ENCODE measurements around the gene NPC2.
"Not testable (repeated sequence)": the region's sequence is repeated elsewhere in the genome, so short reads cannot be mapped to it uniquely, and the experiment has no call there.

Gene NPC2

DNA sequence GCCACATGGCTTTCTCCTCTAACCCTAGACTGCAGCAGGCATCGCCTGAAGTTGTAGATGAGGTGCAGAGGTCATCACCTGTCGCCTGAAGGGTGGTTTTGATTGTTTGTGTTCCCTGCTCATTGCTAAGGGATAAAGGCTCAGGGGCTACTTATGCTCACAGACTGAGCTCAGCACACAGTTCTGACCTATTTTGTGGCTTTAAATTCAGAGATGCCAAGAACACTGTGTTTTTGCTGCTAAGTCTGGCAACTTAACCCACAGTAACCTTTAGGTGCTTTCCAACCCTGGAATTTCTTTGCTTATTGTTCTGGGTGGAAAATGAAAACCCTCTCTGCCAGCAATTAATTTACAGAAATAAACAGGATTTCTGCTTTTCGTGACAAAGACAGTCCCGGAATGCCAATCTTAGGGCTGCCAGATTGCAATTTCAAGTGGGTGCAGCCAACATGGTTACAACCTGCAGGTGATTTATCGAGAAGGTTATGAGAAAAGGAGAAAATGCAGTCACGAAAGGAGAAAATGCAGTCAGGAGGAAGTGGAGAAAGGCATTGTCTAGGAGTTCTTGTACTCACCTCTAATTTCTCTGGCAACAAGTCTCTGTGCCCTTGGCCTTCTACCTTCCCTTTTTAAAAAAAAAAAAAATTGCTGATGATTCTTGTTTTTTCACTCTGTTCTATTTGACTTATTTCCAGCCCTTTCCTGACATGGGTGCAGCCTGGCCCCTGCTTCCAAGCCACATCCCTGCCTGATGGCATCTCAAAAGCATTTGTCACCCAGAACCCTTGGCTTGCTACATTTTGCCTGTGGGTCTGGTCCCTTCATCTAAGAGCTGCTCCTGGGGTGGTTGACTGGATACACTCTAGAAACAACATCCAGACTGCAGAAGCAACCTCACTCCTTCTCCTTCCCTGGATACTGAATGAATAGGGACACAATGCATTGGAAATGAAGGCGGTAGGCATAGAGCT is 23.3 kb downstream of the NPC2 start:
- DNase-seq (ENCODE audit: low read depth): no peak

DNA sequence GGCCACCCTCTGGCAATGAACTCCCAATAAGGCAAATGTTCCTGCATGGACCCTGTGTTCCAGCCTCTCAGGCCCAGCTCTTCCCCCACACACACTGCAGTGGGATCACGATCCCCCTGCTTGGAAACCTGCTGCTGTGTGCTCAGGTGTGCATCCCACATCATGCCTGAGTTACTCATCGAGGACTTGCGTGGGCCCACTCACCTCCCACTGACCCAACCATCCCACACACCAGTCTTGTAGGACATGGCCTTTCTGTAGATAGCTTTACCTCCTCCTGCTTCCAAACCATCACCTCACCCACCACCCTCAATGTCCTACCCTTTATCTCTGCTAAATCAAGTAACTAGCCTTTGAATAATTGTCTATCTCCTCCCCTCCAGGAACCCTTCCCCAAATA is 24.6 kb downstream of the NPC2 start:
- no peak for DNase-seq (ENCODE audit: low read depth)

DNA sequence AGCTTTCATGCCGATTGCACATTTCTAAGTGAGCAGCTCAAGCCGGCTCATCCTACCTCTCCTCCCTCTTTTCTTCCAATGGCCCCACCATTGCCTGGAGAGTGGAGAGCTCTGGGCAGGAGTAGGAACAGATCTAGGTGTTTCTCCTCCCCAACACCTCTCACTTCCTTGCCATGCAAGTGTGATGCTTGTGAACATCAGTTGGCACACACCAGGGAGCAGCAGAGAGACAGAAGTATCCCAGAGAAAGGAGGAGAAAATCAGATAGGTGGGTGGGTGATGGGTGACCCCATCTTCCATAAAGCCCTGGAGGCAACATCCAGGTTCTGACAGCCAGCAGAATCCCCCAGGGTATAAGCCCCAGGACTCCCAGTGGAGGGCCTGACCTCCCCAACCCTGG is 27.8 kb downstream of the NPC2 start:
- DNase-seq (ENCODE audit: low read depth): no peak

DNA sequence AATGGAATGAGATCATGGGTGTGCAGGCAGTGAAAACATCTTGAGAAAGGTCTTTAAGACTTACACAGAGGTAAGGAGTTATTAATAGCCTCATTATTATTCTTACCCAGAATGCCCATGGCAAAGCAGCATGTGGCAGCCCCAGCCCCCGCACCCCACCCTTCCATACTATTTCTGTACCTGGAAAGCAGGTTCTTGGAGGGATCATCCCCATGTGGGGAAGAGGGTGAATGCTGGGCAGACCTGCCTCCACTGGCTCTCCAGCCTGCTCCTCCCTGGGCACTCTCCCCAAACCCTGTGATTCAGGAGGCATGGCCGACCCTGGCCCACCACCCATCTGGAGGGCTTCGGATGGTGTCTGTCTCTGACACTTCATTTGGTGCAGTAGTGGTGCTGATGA is 28.3 kb downstream of the NPC2 start:
- no peak for DNase-seq (ENCODE audit: low read depth)

DNA sequence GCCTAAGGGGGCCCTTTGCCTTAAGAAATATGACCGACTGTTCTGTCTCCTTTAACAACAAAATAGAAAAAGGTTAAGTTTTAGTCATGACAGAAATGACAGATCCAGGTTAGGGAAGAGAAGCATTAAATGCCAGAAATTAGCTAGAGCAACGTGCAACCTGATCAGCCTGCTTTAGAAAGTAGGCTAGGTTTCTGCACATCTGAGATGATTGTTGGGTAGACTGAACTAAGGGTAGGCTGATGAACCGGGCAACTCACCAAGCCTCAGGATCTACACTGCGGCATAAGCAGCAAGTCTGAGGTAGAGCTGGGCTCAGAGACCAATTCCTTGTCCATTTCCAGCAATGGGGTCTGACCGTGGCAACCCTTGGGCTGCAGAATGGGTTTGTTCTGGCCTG is 29.4 kb downstream of the NPC2 start:
- DNase-seq (ENCODE audit: low read depth): no peak

DNA sequence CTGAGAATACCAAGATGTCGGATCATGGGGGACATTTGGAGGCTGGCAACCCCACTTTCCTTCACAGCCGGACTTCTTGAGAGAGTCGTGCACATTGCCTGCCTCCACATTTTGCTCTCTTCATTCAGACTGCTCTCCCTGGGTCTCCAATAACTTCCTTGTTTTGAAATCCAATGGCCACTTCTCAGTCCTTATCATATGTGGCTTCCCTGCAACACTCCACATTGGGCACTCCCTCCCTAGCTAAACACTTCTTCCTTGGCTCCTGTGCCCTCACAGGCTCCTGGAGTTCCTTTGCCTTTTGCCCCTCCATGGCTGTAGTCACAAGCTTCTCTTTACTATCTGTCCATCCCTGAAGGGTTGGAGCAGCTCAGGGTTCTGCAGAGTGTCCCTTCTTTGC is 30.1 kb downstream of the NPC2 start:
- no peak for DNase-seq (ENCODE audit: low read depth)

DNA sequence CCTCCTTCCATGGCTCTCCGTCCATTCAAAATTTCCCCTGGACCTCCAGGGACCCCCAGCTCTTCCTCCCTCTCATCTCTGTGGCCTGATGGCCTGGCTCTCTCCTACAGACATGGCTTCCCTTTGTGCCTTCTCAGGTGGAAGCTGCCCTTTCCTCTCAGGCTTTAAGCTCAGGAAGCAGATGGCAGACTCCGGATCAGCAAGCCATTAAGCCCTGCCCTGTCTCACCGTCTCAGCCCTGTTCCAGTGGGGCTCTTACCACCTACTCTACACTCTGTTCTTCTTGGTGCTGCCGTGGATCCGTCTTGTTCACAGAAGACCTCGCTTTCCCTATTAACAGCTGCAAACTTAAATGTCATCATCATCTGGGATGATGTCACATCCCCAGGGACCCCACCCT is 33.1 kb downstream of the NPC2 start:
- DNase-seq (ENCODE audit: low read depth): no peak

DNA sequence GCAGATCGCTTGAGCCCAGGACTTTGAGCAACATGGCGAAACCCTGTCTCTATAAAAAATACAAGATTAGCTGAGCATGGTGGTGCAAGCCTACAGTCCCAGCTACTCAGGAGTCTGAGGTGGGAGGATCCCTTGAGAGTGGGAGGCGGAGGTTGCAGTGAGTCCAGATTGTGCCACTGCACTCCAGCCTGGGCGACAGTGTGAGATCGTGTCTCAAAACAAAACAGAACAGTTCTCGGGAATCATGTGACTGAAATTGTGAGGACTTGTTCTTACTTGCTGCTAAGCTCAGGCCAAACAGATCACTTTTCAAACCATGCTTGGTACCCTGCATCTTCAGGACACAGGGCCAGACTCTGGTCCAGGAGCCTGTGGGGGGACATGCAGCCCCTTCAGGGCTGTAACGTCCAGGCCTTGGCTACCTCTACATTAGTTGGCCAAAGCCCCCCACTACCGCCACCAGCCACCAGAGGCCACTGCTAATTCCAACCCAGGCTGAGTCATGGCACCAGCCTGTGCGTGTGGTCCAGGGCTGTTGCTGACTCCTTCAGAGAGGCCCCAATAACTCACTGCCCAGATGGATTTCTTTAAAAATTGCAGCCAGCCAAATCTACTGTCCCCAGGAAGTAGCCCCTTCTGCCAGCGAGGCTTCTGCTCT is 33.7 kb downstream of the NPC2 start:
- DNase-seq (ENCODE audit: low read depth): no peak

DNA sequence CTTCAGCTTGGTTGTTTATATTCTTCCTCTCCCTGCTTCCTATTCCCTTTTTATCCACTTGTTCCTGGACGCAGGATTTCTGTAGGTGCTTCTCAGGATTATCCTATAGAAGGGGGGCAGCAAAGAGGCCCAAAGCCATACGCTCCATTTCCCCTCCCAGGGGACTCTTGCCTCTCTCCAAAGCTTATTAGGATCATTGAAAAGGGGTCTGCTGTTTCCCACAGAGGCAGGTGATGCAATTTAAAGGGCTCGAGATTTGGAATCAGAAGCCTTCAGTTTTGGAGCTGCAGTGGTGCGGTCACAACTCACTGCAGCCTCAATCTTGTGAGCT is 35.6 kb downstream of the NPC2 start:
- DNase-seq (ENCODE audit: low read depth): no peak

DNA sequence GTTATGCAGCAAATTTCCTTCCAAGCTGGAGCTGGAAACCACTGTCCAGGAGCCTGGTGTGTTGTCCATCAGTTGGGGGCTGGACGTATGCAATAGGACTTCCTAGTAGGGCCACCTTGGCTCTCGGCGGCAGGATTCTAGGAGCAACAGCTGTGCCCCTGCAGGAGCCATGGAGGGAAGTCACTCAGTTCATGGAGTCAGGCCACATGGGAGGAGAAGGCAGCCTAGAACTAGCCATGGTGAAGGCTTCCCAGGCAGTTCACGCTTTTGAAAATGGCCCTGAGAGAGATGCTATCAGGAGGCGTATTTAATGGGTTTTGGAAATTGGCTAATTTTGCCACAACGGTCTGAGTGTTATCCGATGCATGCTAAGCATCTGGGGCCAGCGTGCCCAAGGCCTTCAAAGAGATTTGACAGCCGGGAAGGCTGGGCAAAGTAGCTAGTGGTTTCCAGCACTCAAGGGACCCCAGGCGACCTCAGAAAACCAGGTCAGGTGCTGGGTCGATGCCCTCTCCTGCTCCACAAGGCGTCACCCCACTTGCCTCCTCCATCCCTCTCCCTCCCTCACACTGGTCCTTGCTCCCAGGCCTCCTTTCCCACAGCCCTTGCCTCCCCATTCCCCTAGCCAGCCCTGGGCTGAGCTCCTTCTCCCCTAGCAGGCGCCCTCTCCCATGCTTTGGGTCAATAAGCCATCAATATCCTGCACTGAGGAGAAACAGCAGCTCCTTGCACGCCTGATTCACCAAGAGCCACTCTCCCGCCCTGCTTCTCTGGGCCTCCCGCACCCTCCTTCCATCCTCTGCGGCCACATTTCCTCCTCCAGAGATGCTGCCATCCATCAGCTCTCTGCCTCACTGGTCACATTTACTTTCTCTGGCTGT is 36.2 kb downstream of the NPC2 start:
- no peak for DNase-seq (ENCODE audit: low read depth)

DNA sequence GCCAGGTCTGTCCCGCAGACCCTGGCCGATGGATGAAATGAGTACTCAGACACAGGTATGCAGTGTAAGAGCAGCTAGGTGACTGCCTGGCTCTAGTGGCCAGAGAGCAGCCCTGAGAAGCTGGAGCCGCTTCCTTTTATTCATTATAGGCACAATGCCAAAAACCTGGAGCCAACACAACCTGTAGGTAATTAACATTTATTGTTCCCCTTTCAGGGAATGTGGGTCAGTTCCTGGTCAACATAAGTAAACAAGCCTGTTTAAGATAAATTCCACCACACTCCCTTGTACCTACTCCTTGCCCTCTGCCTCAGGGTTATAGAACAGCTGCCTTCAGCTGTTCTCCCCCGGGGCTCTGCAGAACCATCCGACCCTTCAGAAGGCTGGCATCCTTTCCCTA is 38.7 kb downstream of the NPC2 start:
- DNase-seq (ENCODE audit: low read depth): not testable (repeated sequence)

DNA sequence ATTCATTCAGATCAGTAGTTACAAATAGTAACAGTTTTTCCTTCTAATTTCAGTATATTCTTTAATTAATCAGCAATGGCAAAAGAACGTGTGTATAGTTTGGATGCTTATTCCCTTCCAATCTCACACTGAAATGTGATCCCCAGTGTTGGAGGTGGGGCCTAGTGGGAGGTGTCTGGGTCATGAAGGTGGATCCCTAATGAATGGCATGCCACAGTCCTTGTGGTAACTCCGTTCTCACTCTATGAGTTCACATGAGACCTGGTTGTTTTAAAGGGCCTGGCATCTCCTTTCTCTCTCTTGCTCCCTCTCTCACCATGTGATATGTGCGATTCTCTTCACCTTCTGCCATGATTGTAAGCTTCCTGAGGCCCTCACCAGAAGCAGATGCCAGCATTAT is 48.2 kb downstream of the NPC2 start:
- DNase-seq (ENCODE audit: low read depth): no peak

DNA sequence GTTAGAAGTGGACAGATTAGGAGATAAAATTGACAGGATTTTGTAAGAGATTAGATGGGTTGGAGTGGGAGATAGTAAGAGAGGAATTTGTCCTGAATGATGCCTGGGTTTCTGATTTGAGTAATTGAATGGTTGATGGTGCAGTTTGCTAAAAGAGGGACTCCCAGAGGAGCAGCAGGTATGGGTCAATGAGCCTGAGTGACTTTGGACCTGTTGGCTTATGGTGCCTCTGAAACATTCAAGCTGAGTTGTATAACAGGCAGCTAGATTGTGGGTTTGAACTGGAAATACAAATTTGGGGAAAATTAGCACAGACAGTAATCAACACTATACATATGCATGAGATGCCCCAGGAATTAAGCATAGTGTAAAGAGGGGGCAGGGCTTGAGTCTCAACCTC is 50.3 kb downstream of the NPC2 start:
- DNase-seq (ENCODE audit: low read depth): no peak

DNA sequence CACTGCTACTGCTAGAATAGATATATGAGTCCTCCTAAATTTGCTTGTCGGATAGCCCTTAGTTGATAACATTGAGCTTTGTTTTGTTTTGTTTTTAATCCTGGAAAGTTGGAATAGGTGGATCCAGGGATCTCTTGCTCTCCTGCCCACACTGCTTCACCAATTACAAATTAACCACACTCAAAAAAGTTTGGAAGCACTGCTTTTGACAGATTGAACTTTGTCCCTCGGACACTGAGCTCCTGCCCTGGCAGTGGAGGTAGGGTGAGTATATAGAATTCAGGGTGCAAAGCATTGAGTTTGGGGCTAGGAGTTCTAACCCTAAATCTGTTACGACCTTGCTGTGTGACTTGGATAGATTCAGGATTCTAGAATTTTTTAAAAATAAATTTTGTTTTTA is 52.0 kb downstream of the NPC2 start:
- DNase-seq (ENCODE audit: low read depth): no peak

DNA sequence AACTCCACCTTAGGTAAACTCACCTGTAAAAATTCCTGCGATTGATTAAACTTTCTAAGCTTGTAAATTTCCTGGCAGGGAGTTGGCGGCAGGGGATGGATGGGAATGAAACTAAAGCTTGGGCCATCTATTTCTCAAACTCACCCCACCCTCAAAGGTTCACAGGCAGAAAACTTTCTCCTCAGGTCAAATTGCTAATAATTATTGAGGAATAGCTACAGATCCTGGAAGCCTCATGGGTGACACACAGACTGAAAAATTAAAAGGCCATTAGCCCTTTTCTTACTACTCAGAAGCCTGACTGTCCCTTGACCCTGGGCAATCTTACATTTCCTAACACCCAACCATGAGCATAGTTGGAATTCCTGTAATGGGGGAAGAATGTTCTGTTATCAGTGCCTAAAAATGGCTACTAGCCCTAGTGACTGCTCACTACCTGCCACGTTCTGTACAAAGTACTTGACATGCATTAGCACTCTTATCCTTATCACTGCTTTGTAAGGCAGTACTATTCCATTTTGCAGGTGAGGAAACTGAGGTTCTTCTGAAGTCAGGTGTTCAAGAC is 54.7 kb downstream of the NPC2 start:
- DNase-seq (ENCODE audit: low read depth): no peak

DNA sequence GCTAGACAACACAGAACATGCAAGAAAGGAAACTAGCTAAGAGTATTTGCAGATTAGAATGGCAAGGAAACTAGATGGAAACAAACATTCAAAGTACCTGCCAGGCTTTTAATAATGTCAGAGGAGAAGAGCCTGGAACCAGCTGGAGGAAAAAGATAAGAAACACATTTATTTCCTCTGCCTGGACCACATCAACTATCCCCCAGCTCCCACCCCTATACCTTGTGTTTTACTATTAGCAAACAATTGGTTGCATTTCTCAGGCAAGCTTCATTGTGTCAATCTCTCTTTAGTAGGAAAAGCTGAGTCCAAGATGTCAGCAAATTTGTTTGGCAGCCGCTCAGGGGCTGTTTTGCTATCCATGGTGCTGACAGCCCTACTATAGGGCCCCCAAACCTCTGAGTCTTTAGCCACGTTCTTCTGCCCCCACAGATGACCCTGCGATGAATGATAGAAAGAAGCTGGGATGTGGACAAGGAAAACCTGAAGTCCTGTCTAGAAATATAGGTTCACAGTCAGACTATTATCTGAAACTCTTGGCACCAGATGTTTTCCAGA is 55.5 kb downstream of the NPC2 start:
- DNase-seq (ENCODE audit: low read depth): no peak

DNA sequence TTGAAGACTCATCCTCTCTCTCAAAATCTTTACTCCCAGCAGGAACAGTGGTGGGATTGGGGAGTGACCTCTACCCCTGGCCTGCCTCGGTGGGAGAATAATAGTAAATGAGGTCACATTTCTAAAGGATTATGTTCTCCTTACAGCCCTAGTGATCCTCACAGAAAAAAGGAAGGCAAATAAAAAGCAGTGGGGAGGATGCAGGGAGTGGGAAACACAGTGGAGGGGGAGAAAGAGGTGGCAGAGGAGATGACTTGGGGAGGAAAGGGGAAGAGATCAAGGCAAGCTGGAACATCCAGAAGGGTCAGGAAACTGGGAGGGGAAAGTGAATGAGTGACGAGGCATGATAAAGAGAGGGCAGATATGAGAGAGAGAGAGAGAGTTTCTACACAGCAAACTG is 58.8 kb downstream of the NPC2 start:
- no peak for DNase-seq (ENCODE audit: low read depth)

DNA sequence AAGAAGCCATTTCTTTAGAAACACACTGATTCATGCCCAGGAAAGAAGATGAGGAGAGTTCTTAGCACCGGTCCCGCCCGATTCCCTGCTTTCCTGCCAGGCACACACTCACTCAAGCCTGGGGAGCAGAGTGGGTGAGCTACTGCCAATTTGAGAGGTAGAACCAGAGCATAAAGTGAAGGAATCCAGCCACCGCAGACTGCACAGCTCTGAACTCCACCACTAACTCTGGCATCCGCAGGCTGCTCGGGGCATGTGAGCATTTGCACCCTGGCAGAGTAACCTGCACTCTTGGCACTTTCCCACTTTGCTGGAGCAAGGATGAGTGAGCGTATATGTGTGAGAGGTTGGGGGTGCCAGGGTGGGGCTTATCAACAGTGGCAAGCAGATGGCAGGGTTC is 63.1 kb downstream of the NPC2 start:
- DNase-seq (ENCODE audit: low read depth): no peak

Measured in GM04503 (cell line).